KBM-7 (cell line): ENCODE measurements around the gene PUS7L.
"Not testable (repeated sequence)": the region's sequence is repeated elsewhere in the genome, so short reads cannot be mapped to it uniquely, and the experiment has no call there.

Experiments used
- DNase-seq: peaks from one replicate; pipeline ENCODE4 v3.0.0-alpha.2; 2015
- in situ Hi-C: fragments of 300-500 bp; cut with MboI; formaldehyde crosslinking; loops from 2 replicates; pipeline ENCODE4 v1.14.3; 2020; ENCODE audit warnings: low sequenced_read_pairs, low pct_unique_long_range_greater_than_20kb, mixed read lengths

The PUS7L gene

GRCh38 chr12:43758247-43758727, 303 bp downstream of the PUS7L start:
- no peak for DNase-seq
- in situ Hi-C loops, result no loop called here

- no peak for DNase-seq
- in situ Hi-C loops, result no loop called here
Observed at GRCh38 chr12:43754015-43754414, 4.6 kb downstream of the PUS7L start.

- in situ Hi-C loops, DNase-seq: not testable (repeated sequence)
Observed at GRCh38 chr12:43751360-43751759, 7.2 kb downstream of the PUS7L start.

GRCh38 chr12:43750814-43751213, 7.8 kb downstream of the PUS7L start:
- no peak for DNase-seq

GRCh38 chr12:43749016-43749415, 9.6 kb downstream of the PUS7L start:
- in situ Hi-C loops, result no loop called here
- DNase-seq, result no peak

More at GRCh38 chr12:43750814-43751213, 7.8 kb downstream of the PUS7L start:
- in situ Hi-C loops, result no loop called here

GRCh38 chr12:43744826-43745225, 13.8 kb downstream of the PUS7L start:
- in situ Hi-C loops, result no loop called here

GRCh38 chr12:43742106-43742505, 16.5 kb downstream of the PUS7L start:
- no peak for DNase-seq
- in situ Hi-C loops, result no loop called here

More at GRCh38 chr12:43744826-43745225, 13.8 kb downstream of the PUS7L start:
- no peak for DNase-seq

- in situ Hi-C loops, result no loop called here
- no peak for DNase-seq
Observed at GRCh38 chr12:43740511-43741100, 18.0 kb downstream of the PUS7L start.

- in situ Hi-C loops, result no loop called here
- DNase-seq, result no peak
Observed at GRCh38 chr12:43737646-43738045, 20.9 kb downstream of the PUS7L start.

GRCh38 chr12:43736927-43737440, 21.6 kb downstream of the PUS7L start:
- no peak for DNase-seq
- in situ Hi-C loops, result no loop called here

- in situ Hi-C loops, result no loop called here
- DNase-seq, result no peak
Observed at GRCh38 chr12:43733687-43734086, 24.9 kb downstream of the PUS7L start.

GRCh38 chr12:43730283-43730682, 28.3 kb downstream of the PUS7L start:
- in situ Hi-C loops, result no loop called here

GRCh38 chr12:43728698-43729097, 29.9 kb downstream of the PUS7L start:
- in situ Hi-C loops, result no loop called here
- no peak for DNase-seq

More at GRCh38 chr12:43730283-43730682, 28.3 kb downstream of the PUS7L start:
- DNase-seq, result no peak

GRCh38 chr12:43728117-43728516, 30.5 kb downstream of the PUS7L start:
- in situ Hi-C loops, result no loop called here
- DNase-seq, result peak; percentile 15

- in situ Hi-C loops, result no loop called here
- DNase-seq, result no peak
Observed at GRCh38 chr12:43723134-43723533, 35.5 kb downstream of the PUS7L start.

GRCh38 chr12:43722621-43723020, 36.0 kb downstream of the PUS7L start:
- no peak for DNase-seq
- in situ Hi-C loops, result no loop called here

- in situ Hi-C loops, result no loop called here
- no peak for DNase-seq
Observed at GRCh38 chr12:43711348-43711747, 47.2 kb downstream of the PUS7L start.

GRCh38 chr12:43703772-43704171, 54.8 kb downstream of the PUS7L start:
- DNase-seq, in situ Hi-C loops: not testable (repeated sequence)

- DNase-seq, result peak; percentile 50
- in situ Hi-C loops, result not testable (repeated sequence)
Observed at GRCh38 chr12:43701194-43701593, 57.4 kb downstream of the PUS7L start.

- in situ Hi-C loops, result no loop called here
Observed at GRCh38 chr12:43696154-43696553, 62.4 kb downstream of the PUS7L start.

GRCh38 chr12:43694879-43695278, 63.7 kb downstream of the PUS7L start:
- in situ Hi-C loops, result no loop called here
- DNase-seq, result no peak

More at GRCh38 chr12:43696154-43696553, 62.4 kb downstream of the PUS7L start:
- no peak for DNase-seq
